Panc1 (cell line): ENCODE results near the gene BMAL1.

Experiments
- POLR2AphosphoS5 ChIP-seq: IDR thresholded peaks from 2 replicates; pipeline ENCODE4 v1.6.1; 2012; ENCODE audit warnings: mild to moderate bottlenecking, low read depth, low read length, moderate library complexity
- TF ChIP-seq, protein P1 (sequence below): fragments of 450-650 bp; IDR thresholded peaks from 2 replicates; pipeline ENCODE4 v1.5.1; 2017; ENCODE audit warnings: mild to moderate bottlenecking

DNA sequence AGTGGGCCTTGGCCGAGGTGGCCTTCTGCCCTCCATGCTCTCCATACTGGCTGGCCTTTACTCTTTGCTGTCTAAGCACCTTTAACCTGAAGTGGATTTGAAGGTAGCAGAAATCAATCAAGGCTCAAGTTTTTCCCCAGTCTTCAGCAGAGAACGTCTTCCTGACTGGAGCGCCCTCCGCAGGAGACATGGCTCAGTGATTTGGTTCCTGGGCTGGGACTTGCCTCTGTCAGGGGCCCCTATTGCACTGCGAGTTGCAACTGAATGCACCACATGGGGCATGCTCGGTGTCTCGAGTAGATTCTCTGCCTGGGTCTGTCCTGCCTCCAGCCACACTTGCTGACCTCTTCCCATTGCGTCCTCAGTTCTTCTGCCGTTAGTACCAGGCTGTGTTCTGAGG, 79.6 kb downstream of the BMAL1 start:
- TF ChIP-seq, protein P1, sequence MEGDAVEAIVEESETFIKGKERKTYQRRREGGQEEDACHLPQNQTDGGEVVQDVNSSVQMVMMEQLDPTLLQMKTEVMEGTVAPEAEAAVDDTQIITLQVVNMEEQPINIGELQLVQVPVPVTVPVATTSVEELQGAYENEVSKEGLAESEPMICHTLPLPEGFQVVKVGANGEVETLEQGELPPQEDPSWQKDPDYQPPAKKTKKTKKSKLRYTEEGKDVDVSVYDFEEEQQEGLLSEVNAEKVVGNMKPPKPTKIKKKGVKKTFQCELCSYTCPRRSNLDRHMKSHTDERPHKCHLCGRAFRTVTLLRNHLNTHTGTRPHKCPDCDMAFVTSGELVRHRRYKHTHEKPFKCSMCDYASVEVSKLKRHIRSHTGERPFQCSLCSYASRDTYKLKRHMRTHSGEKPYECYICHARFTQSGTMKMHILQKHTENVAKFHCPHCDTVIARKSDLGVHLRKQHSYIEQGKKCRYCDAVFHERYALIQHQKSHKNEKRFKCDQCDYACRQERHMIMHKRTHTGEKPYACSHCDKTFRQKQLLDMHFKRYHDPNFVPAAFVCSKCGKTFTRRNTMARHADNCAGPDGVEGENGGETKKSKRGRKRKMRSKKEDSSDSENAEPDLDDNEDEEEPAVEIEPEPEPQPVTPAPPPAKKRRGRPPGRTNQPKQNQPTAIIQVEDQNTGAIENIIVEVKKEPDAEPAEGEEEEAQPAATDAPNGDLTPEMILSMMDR = no peak
- no peak for TF ChIP-seq POLR2AphosphoS5
